ENCODE data around the gene LPP.

DNA sequence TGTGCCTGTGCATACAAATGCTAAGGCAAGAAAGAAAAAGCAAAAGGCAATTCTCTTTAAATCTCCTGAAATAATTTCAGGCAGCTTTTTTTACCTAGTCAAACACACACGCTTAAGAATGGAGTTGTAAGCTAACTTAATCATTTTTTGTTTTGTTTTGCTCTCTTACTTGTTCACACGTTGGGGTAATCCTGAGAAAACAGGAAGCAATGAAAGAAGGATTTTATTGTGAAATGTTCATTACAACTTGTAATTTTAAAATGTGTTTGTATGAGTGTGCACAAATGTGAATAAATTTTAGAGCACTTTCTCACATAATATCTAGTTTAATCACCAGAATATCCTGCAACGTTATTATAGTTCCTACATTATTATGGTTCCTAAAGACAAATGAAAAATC is 263.8 kb downstream of the LPP start:
- TF ChIP-seq EZH2 (IDR thresholded peaks at IDR 0.05; ENCODE audit: low read length): no peak
- TF ChIP-seq, protein P1, sequence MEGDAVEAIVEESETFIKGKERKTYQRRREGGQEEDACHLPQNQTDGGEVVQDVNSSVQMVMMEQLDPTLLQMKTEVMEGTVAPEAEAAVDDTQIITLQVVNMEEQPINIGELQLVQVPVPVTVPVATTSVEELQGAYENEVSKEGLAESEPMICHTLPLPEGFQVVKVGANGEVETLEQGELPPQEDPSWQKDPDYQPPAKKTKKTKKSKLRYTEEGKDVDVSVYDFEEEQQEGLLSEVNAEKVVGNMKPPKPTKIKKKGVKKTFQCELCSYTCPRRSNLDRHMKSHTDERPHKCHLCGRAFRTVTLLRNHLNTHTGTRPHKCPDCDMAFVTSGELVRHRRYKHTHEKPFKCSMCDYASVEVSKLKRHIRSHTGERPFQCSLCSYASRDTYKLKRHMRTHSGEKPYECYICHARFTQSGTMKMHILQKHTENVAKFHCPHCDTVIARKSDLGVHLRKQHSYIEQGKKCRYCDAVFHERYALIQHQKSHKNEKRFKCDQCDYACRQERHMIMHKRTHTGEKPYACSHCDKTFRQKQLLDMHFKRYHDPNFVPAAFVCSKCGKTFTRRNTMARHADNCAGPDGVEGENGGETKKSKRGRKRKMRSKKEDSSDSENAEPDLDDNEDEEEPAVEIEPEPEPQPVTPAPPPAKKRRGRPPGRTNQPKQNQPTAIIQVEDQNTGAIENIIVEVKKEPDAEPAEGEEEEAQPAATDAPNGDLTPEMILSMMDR (optimal IDR thresholded peaks at IDR 0.05 in 1 of 3, IDR thresholded peaks at IDR 0.05 in 1 of 3, conservative IDR thresholded peaks at IDR 0.05 in 1 of 3; ENCODE audit: extremely low read depth in 1 of 3, insufficient read depth in 2 of 3, low read length in 3 of 3): no peak

All from keratinocyte (primary cell).